B cell (primary cell): Measurements from ENCODE around the gene HOXB3. TPM values are rescaled to one million over a fixed set of nuclear protein-coding genes. Genes with fewer than 3 reads are reported as not detected.

Source experiments
- ATAC-seq: fragments of 200-7000 bp; cut with Tn5 transposase; one replicate; pipeline ENCODE4 v1.10.0; 2021; ENCODE audit warnings: low read depth, mild to moderate bottlenecking, moderate number of reproducible peaks, moderate library complexity
- CTCF ChIA-PET: fragments of 350-600 bp; sonication (Branson Sonifier 250); formaldehyde crosslinking; loops from one replicate; lab custom pipeline; 2021; ENCODE audit warnings: antibody characterized with exemption, inconsistent platforms; lab: Charles Lee
- POLR2A ChIA-PET: fragments of 350-600 bp; sonication (Branson Sonifier 250); formaldehyde crosslinking; loops from one replicate; lab custom pipeline; 2021; ENCODE audit warnings: antibody characterized with exemption; lab: Charles Lee
- DNase-seq: peaks from one replicate; pipeline ENCODE4 v3.0.0; 2013
- H2AFZ ChIP-seq: 2 replicates; pipeline ENCODE4 v1.6.1; 2012; ENCODE audit warnings: mild to moderate bottlenecking, low read depth, low read length; ENCODE audit not compliant: insufficient read depth, poor library complexity, severe bottlenecking
- H3K27ac ChIP-seq, 2 donors: 1 replicate in 1 of 2; 2 replicates in 1 of 2; pipeline ENCODE4 v1.5.1; 2012 to 2013; ENCODE audit warnings: low read length in 2 of 2, mild to moderate bottlenecking in 2 of 2, moderate library complexity in 1 of 2
- H3K27me3 ChIP-seq, 4 experiments: fragments of 200-600 bp in 1 of 4; sonication (generic) in 1 of 4; replicated peaks in 1 of 4; 1 replicate in 2 of 4; 2 replicates in 2 of 4; pipeline versions ENCODE4 v1.6.1 to v1.7.0; 2013 to 2016; ENCODE audit warnings: low read length in 3 of 4, mild to moderate bottlenecking in 2 of 4, mixed read lengths in 1 of 4, moderate library complexity in 1 of 4; ENCODE audit not compliant: insufficient read depth in 4 of 4, control insufficient read depth in 3 of 4; ENCODE audit errors: control extremely low read depth in 1 of 4
- H3K36me3 ChIP-seq, 2 experiments: replicated peaks in 1 of 2; 1 replicate in 1 of 2; 2 replicates in 1 of 2; pipeline versions ENCODE4 v1.6.1 to v1.7.1; 2013; ENCODE audit warnings: low read length in 1 of 2; ENCODE audit not compliant: insufficient read depth in 2 of 2, control insufficient read depth in 1 of 2; ENCODE audit errors: control extremely low read depth in 1 of 2, extremely low read depth in 1 of 2
- H3K4me1 ChIP-seq, 2 donors: fragments of 200-600 bp in 1 of 2; sonication (generic) in 1 of 2; 1 replicate in 1 of 2; 2 replicates in 1 of 2; pipeline versions ENCODE4 v1.5.1 to v1.6.1; 2013 to 2017; ENCODE audit warnings: low read length in 2 of 2; ENCODE audit not compliant: control insufficient read depth in 2 of 2, insufficient read depth in 2 of 2
- H3K4me2 ChIP-seq: replicated peaks from 2 replicates; pipeline ENCODE3; 2012; ENCODE audit warnings: mild to moderate bottlenecking, low read depth, low read length; ENCODE audit not compliant: poor library complexity, severe bottlenecking
- H3K4me3 ChIP-seq, 5 experiments: fragments of 200-600 bp in 1 of 5; sonication (generic) in 1 of 5; 1 replicate in 3 of 5; 2 replicates in 2 of 5; pipeline versions ENCODE4 v1.5.1 to v1.7.0; 2011 to 2016; ENCODE audit warnings: low read length in 4 of 5, mild to moderate bottlenecking in 4 of 5, low read depth in 2 of 5, control low read depth in 1 of 5, moderate library complexity in 1 of 5; ENCODE audit not compliant: insufficient read depth in 1 of 5; ENCODE audit errors: control extremely low read depth in 1 of 5, extremely low read depth in 1 of 5
- H3K79me2 ChIP-seq: fragments of 200-600 bp; sonication (generic); one replicate; pipeline ENCODE4 v1.6.0; 2016; ENCODE audit warnings: low read length; ENCODE audit not compliant: control insufficient read depth, insufficient read depth
- H3K9ac ChIP-seq: fragments of 200-600 bp; sonication (generic); 2 replicates; pipeline ENCODE4 v1.6.1; 2017; ENCODE audit warnings: mild to moderate bottlenecking, low read length, moderate library complexity
- H3K9me3 ChIP-seq, 3 donors: one replicate each; pipeline versions ENCODE4 v1.6.1 to v1.7.1; 2013; ENCODE audit warnings: low read length in 2 of 3; ENCODE audit not compliant: control insufficient read depth in 2 of 3, insufficient read depth in 1 of 3; ENCODE audit errors: control extremely low read depth in 1 of 3
- H4K20me1 ChIP-seq: 2 replicates; pipeline ENCODE4 v1.6.0; 2012; ENCODE audit warnings: mild to moderate bottlenecking, low read length; ENCODE audit not compliant: insufficient read depth, control insufficient read depth, poor library complexity, severe bottlenecking
- H3K27ac Mint-ChIP-seq: one replicate; pipeline ENCODE4 v1.8.0; 2021; ENCODE audit warnings: mixed read lengths
- H3K27me3 Mint-ChIP-seq: one replicate; pipeline ENCODE4 v1.8.0; 2021; ENCODE audit warnings: mixed read lengths
- H3K4me1 Mint-ChIP-seq: one replicate; pipeline ENCODE4 v1.8.0; 2021; ENCODE audit warnings: mixed read lengths
- H3K4me3 Mint-ChIP-seq: one replicate; pipeline ENCODE4 v1.8.0; 2021; ENCODE audit warnings: mixed read lengths
- H3K9me3 Mint-ChIP-seq: one replicate; pipeline ENCODE4 v1.8.0; 2022; ENCODE audit warnings: mixed read lengths; ENCODE audit not compliant: insufficient read depth
- CTCF ChIP-seq: fragments of 200-600 bp; IDR thresholded peaks from one replicate; pipeline ENCODE4 v1.8.0; 2022; ENCODE audit warnings: antibody characterized with exemption, mild to moderate bottlenecking
- EZH2 ChIP-seq: IDR thresholded peaks from 2 replicates; pipeline ENCODE4 v1.6.1; 2012; ENCODE audit warnings: borderline replicate concordance, low read depth, mild to moderate bottlenecking, moderate library complexity, low read length; ENCODE audit not compliant: insufficient read depth, poor library complexity, severe bottlenecking
- WGBS: methylation state at CpG from one replicate; pipeline ENCODE4 v1.1.5; 2013; ENCODE audit warnings: missing lambda C conversion rate; ENCODE audit not compliant: insufficient coverage; 5-methylcytosine and 5-hydroxymethylcytosine counted together
- intact Hi-C: fragments of 100-400 bp; cut with micrococcal nuclease; formaldehyde crosslinking; loops from one replicate; pipeline ENCODE4 v1.10.0; 2022
- polyA plus RNA-seq: library from polyadenylated mRNA; depleted of rRNA; stranded (reverse); fragments of >200 nt; gene quantifications from 2 replicates; pipeline ENCODE4 v1.2.3, GENCODE V29; 2012
- total RNA-seq, 2 donors: library from RNA; stranded (reverse); fragments of 120-200 nt in 1 of 2; gene quantifications; 1 replicate in 1 of 2; 2 replicates in 1 of 2; pipeline versions ENCODE4 v1.2.3 to v1.2.4, GENCODE V29; 2013 to 2022

Gene HOXB3
- total and polyA plus RNA-seq, 2 donors (not counting 1 experiment from before 2014, with no cell fraction given): 3.0 to 4.0 TPM

GRCh38 chr17:48615047-48615962, 25.3 kb upstream of the HOXB3 start, which contains the start of gene HOXB8:
Gene HOXB8 (minus strand): TSS chr17:48615292. CDS start chr17:48614704, 588 bp downstream.
- H3K4me3 ChIP-seq: peak within 1 kb of the TSS in 2 of 5 experiments; percentile 8 to 12
- 40% methylated on average over 8 of the region's 41 CpGs for WGBS
- intact Hi-C loops: no loop called here
- TF ChIP-seq CTCF (no peak), EZH2 (no peak)
- peaks cover 0 to 35% (median 0%) of the 10 kb centered on the region in 3 donors for H3K9me3 ChIP-seq
- H3K27me3 ChIP-seq: peaks cover 0 to 93% (median 62%) of the 10 kb centered on the region in 4 experiments
- CTCF ChIA-PET: interaction anchor here (0.7 to 2.1 kb wide), 8 partner anchors 16 to 356 kb away, joined by 3 to 7 read pairs (median 3); no protein-coding TSS in a partner anchor
- H3K9me3 Mint-ChIP-seq: no peaks in the 10 kb centered on the region
- H3K4me1 ChIP-seq: peaks cover 63 to 79% of the 10 kb centered on the region in 2 donors
- DNase-seq: peak; percentile 43
- peak within 1 kb of the TSS; percentile 22 for H3K9ac ChIP-seq
- no peaks in the 10 kb centered on the region for H4K20me1 ChIP-seq
- H3K4me3 Mint-ChIP-seq: peak within 1 kb of the TSS; percentile 89
- H3K4me2 ChIP-seq: peak within 1 kb of the TSS; percentile 100
- H3K79me2 ChIP-seq: no peaks in the 10 kb centered on the region
- peaks cover 51% of the 10 kb centered on the region for H3K4me1 Mint-ChIP-seq
- no peak for ATAC-seq
- H2AFZ ChIP-seq: peak within 1 kb of the TSS; percentile 9
- peak within 1 kb of the TSS; percentile 73 for H3K27ac Mint-ChIP-seq
- H3K27ac ChIP-seq: no peak within 1 kb of the TSS
- POLR2A ChIA-PET: interaction anchor here (0.6 kb wide), 1 partner anchor 442 kb away, joined by 4 read pairs; no protein-coding TSS in a partner anchor
- peaks cover 78% of the 10 kb centered on the region for H3K27me3 Mint-ChIP-seq
- no peaks in the 10 kb centered on the region for H3K36me3 ChIP-seq
